ENCODE results near the gene BRPF3.

- TF ChIP-seq EZH2 (IDR thresholded peaks at IDR 0.05; ENCODE audit: borderline replicate concordance, insufficient read depth, low read length, poor library complexity, severe bottlenecking) = no peak
- TF ChIP-seq CTCF (IDR thresholded peaks at IDR 0.05; ENCODE audit: poor library complexity, severe bottlenecking) = no peak
- TF ChIP-seq REST (IDR thresholded peaks at IDR 0.05; ENCODE audit: borderline replicate concordance) = no peak
Measured at GRCh38 chr6:36266913-36267644, 70.5 kb downstream of the BRPF3 start.
